NCI-H526 treated with DMSO at 0.1 percent for 48 hours (cell line): Measurements from ENCODE around the gene KCNIP4.
"Not testable (repeated sequence)": the region's sequence is repeated elsewhere in the genome, so short reads cannot be mapped to it uniquely, and the experiment has no call there.

Source experiments
- DNase-seq: peaks from one replicate; lab custom pipeline; 2025; lab: John Stamatoyannopoulos, UW

KCNIP4 gene

DNA sequence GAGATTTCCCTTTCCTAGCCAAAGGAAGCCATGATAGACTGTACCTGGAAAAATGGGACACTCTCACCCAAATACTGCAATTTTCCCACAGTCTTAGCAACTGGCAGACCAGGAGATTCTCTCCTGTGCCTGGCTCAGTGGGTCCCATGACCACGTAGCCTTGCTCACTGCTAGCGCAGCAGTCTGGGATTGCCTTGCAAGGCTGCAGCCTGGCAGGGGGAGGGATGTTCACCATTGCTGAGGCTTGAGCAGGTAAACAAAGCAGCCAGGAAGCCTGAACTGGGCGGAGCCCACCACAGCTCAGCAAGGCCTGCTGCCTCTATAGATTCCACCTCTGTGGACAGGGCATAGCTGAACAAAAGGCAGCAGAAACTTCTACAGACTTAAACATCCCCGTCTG, 596.2 kb downstream of the KCNIP4 start:
- DNase-seq, result not testable (repeated sequence)

DNA sequence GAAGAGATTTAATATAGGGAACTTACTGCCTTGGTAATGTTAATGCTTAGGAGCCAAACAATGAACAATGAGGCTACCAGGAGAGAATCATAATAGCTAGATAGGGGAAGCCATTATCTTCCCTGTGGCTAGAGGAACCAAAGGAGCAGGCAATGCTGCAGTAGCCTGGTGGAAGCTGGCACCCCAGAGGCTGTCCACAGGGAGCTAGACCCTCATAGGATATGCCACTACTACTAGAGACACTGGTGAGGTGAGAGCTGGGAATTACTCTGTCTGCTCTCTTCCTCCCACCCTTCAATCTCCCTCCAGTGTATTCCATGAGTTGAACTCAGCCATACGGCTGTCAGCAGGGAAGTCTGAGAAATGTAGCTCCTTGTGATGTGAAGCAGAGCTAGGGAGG, 601.4 kb downstream of the KCNIP4 start:
- no peak for DNase-seq

DNA sequence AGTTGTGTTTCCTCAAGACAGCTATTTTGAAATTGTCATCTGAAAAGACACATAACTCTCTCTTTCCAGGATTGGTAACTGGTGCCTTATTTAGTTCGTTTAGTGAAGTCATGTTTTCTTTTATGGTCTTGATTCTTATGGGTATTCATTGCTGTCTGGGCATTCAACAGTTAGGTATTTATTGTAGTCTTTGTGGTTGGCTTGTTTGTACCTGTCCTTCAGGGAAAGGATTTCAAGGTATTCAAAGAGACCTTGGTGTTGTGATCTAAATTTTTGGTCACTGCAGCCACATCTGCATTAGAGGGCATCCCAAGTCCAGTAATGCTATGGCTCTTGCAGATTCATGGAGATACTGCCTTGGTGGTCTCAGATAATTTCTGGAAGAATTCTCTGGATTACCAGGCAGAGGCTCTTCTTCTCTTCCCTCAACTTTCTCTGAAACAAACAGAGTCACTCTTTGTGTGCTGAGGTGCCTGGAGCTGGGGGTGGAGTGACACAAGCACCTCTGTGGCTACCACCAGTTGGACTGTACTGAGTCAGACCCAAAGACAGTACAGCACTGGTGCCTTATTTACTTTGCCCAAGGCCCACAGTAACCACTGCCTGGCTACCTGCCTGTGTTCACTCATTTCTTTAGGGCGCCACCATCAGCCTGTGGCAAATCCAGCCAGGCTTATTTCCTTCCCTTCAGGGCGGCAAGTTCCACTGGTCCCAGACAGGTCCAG, 620.4 kb downstream of the KCNIP4 start:
- no peak for DNase-seq

DNA sequence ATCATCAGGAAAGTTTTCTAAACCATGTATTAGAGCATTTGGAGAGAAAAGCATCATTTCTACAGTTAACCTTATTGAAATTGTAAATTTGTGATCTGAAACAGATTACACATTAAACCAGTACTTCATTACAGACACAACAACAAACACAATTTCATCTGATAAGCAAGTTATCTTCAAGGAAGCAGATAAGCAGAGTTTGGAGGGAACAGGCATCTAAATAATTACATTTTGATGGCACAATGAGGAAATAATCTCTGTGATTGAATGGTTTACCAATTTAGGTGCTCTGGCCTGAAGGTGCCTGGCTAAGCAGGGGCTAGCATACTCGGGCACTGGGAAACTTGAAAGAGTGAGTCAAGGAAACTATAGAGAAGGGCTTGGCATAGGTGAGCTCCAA, 628.5 kb downstream of the KCNIP4 start:
- no peak for DNase-seq

DNA sequence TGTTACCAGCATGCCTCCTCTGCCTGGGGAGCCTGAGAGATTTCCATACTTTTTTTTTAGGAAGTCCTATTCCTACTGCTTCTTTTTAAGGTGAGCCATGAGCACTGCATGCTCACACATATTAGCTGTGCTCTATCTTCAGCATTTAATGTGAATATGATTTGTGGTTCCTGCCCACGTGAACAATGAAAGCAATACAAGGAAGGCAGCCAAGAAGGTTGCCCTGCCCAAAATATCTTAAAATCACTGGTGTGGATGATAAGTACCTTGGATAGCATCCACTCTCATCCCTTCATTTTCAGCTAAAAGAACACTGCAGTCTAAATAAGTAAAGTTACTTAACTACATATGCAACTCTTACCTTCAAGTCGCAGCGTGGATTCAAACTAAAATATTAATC, 640.9 kb downstream of the KCNIP4 start:
- no peak for DNase-seq

DNA sequence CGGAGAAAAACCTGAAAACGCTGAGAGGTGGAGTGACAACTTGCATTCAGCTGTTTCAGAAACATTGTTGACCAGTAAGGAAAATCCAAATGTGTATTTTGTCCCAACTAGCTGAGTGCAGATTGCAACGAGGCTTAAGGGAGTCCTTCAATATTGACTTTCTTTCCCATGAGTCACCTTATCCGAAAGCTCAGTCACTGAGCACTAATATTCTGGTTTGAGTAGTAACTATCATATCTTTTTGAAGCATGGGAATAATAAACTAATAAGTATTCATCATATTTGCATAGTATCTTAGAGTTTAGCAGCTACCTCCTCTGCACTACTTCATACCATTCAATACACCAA, 644.1 kb downstream of the KCNIP4 start:
- no peak for DNase-seq

DNA sequence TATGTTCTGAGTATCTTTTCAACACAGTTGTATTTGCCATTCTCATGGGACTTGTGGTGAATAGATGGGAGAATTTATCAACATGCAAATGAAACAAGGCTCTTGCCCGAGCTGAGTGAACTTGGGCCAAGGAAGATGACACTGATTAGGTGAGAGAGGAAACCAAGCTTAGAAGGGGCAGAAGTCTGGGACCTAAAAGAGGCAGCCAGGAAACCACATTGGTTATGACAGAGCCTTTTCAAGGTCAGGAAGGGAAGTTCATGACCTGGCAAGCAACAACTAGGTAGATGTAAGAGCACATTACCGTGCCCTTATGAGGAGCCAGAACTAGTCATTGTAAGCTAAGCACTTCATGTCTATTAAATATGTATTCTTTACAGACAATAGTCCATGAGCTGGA, 658.0 kb downstream of the KCNIP4 start:
- DNase-seq, result no peak

DNA sequence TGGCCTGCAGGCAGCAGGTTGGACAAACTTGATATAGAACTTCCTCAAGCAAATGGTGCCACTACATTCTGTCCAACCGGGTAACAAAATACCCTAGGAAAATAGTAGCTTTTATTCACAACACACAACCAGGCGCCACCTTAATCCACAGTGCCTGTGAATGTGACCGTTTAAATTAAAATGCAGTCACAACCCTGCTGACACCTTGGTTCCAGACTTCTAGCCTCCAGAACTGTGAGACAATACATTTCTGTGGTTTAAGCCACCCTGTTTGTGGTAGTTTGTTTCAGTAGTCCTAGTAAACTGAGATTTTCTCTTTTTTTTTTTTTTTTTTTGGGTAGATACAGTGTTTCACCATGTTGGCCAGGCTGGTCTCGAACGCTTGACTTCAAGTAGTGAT, 672.5 kb downstream of the KCNIP4 start:
- no peak for DNase-seq

DNA sequence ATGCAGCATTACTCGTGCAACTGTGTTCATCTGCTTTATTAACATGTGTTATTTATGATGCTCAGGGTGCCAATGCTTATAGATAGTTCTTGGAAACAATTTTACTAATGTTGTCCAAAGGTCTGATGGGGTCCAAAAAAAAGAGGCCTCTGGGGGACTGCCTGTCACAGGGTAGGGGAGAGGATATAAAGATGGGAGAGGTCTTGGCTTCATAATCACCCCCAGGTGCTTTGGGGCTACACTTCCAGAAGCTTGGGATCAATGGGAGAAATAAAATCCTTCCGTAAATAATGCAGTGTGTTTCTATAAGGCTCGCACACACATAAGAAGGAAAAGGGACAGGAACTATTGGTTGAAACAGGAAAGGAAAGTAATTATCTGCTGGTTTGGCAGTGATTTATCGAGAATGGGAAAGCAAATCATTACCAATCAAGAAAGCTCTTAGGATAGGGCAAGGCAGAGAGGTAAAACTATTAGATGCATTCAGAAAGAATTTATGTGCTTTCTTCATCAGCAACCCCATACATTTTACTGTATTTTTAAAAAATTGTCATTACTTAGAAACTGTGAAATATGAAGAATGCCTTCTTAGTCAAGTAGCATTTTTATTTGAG, 677.0 kb downstream of the KCNIP4 start:
- no peak for DNase-seq

DNA sequence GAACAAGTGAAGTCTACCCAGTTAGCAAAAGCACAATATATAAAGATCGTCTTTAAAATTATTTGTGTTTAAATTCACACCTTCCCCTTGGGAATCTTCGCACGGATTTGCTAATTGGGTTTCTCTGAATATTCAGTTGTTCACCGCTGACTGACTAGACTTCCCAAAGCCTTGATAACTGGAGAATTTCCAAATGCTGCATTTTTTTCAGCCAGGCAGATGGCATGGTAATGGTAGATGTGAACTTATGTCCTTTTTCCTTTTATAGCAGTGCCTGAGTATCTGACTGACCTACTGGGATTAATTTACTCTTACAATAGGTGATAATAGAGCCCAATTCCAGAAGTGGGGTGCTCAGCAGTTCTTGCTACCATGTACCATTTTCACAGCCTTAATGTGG, 700.2 kb downstream of the KCNIP4 start:
- no peak for DNase-seq

DNA sequence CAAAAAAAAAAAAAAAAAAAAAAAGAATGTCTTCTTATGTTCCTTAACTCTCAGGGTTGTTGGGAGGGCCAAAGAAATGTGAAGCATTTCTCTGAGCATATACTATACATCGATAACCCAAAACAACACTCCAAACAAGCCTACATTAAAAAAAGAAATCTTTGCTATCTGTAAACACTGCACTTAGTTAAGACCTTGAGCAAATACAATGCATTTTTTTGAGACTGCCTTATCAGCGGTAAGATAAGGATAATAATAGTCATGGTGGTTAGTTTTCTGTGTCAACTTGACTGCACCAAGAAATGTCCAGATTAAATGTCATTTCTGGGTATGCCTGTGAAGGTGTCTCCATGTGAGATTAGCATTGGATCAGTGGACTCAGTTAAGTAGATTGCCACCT, 706.4 kb downstream of the KCNIP4 start:
- DNase-seq, result no peak

DNA sequence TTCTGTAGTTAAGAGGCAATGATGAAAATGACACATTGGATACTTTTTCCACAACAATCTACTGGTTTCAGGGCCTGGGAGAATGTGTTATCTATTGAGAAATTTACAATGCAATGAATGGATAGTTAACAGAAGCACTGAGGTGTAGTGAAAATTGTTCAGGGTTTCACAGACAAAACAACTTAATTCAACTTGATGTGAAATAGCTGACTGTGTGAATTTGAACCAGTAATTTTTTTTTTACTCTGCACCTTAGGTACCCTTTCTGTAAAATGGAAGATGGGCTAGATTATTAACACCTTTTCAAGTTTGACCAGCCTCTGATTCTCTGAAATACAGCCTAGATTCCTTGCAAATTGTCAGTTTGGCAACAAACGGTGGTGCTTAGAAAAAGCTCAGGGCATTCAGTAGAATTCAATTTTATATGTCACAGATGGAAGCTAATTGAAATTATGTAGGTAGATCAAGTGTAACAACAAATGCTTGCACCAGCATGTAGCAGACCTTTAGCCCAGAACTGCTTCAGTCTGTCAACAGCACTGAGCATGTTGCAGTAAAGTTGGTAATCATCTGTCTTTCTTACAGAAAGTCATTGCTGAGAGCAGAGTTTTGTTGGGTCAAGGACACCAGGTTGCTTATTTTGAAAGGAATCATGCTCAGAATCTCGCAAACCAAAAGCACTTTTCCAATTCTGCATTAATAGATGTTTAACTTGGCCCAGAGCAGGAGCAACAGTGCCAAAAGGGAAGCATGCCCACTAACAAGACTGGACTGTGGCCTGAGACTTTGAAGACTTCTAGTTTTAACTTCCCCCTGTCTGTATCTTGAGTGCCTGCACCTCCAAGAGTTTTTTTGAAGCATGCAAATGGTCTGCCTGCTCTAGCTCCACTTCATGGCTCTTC, 721.7 kb downstream of the KCNIP4 start:
- DNase-seq, result no peak

DNA sequence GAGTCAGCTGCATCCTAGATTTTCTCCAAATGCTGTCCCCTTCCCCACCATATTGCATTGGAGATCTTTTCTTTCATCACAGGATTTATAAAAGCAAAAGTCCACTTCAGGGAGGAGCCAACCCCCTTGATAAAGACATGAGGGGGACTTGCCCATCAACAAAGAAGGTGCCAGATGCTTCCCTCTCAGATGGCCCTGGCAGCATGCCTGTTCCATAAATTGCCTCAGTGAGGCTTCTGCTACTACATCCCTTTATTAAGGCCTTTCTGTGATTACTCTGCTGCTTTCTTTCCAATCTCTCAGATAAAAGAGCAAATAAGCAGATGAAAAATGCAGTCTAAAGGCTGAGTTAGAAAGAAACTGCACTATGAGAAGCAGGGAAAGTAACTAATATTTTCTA, 736.7 kb downstream of the KCNIP4 start:
- no peak for DNase-seq

DNA sequence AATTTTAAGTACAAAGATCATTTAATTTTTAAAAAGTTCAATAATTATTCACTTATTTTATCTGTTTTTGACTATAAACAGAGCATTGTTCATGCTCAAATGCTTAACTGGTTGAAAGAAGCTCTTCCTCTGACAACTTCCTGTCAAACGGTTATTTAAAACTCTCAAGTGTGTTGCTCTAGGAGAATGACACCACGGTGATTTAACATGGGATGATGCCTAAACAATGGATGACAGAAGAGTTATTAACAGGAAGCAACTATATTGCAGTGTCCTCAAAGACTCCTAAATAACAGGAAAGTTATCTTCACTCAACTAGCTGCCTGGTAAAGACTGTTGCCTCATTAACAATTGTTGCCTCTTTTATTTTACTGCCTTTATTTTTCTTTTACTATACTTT, 738.7 kb downstream of the KCNIP4 start:
- no peak for DNase-seq

DNA sequence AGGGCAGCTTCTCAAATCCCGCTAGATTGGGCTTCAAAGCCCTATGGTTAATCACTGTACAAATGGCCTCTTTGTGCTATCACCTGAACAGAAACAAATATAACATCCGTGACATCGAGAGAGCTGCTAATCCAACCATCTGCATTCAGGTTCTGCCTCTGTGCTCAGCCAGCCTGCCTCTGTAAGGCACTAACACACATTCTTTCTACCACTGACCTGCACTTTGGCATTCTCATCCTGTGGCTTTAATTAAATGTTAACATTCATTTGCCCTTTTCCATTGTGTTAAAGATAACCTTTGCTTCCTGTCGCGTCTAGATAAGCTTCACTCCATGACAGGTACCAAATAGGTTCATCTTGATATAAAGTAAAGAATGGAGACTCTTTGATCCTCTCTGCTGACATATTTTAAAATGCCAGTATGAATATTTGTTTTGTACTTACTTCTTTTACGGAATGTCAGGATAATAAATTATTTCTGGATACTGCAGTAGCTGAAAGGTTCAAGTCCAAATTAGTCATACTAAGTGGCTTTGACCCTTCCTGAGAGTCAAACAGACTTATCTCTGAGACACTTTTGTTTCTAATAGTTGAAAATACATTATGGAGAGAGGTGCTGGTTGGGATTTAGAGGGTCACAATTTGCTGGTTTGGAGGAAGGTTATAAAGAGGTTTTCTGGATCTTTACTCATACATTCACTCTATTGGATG, 742.6 kb downstream of the KCNIP4 start:
- no peak for DNase-seq

DNA sequence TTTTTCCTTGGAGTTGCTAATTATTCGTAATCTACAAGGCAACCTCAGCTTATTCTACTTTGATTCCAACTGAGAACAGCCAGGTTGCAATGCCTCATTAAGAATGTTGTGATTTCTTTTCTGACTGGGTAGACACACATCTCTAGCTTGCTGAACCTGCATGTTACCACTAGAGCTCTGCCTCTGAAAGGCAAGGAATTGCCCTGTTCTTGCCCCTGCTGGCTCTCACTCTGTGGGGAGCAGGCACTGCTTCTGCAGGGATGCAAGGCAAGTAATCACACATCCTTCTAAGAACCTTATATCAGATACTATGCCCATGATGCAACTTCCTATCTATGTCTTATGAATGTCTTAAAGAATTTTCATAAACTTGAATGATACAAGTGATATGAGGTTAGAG, 745.2 kb downstream of the KCNIP4 start:
- no peak for DNase-seq

DNA sequence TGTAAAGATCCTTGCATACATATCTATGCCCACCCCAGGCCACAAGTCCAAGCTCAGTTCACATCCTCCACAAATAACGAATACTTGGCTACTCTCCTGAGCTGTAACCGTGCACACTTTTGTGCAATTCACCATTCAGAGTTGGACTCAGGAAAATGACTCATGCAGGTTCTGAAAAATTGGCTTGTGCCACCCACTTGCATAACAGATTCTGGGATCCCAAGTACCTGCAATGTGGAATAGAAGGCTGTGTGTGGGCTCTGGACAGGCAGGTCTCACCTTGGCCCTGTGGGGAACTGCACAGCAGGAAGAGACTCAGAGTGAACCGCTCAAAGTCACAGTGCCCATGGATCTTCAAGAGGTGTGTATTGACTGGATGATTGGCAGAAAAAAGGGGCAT, 745.6 kb downstream of the KCNIP4 start:
- no peak for DNase-seq

DNA sequence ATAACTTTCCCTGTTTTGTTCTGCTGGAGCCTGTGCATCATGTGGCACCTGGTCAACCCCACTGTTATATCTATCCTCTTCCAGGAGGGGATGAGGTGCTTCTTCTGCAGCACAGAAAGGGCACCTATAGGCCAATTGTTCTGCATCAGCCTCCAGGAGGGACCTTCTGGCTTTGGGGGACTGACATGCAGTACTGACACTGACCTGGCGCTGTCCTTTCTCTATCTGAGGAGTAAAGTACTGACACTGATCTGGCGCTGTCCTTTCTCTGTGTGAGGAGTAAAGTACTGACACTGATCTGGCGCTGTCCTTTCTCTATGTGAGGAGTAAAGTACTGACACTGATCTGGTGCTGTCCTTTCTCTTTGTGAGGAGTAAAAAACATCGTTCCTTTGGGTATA, 749.9 kb downstream of the KCNIP4 start:
- DNase-seq, result no peak

DNA sequence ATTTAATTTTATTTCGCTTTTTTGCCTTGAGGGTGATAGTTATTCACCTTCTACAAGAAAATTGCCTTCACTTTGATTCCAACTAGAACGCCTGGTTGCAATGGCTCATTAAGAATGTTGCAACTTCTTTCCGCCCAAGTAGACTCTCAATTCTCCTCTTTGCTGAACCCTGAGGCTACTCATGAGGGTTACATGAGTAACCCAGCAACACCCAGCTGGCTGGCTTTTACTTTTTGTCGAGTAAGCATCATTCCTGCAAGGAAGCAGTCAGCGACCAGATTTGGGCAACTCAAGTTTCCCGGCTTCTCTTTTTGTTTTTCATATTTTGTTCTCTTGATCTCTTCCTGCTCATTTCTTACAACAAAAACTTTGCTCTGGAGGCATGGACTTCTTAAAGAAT, 752.9 kb downstream of the KCNIP4 start:
- DNase-seq, result no peak

DNA sequence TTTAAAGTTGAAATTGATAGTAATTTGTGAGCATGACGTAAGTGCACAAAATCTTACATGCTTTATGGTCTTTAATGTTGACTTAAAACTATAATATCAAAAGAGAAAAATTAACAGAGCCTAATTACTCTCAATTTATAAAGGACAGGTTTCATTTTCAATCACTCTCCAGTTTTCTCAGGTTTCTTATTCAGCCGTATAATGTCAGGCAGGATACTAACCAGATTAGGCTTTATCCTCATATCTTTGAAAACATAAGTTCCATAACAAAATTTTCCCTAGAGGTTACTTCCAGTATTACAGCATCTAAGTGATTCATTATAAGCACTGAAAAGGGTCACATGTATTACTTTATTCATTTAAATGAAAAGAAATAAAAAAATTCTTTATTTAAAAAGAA, 756.2 kb downstream of the KCNIP4 start:
- no peak for DNase-seq

DNA sequence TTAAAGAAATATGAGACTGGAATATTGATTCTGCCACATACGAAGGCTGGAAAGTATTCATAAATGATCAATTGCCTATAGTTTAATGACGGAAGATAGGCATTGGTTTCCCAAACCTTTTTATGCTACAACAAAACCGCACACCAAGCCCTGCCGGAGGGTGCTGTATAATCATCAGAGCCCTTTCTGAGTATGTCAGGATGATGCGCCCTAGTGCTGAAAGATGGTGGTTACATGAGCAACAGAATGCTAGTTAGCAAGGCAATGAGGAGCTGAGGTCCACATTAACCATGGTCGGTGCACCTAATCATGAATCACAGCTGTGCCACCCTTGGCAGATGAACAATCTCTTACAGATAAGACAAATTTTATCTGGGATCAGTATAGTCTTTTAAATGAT, 757.3 kb downstream of the KCNIP4 start:
- DNase-seq, result no peak

DNA sequence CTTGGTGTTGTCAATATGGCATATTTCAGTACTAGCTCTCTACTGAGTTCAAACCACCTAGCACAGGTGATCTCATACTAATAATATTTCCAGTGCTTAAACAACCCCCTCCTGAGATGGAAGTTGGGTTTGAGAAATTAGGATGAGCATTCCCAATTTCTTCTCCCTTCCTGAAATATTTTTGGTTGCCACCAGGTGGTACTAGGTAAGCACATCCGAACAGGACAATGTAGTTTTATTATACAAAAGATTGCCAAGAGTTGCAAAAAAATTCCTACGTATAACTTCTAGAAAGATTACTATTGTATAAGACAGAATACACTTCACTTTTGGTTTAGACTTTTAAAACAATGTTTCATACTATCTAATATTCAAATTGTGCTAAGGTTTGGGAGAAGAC, 763.8 kb downstream of the KCNIP4 start:
- DNase-seq, result no peak

DNA sequence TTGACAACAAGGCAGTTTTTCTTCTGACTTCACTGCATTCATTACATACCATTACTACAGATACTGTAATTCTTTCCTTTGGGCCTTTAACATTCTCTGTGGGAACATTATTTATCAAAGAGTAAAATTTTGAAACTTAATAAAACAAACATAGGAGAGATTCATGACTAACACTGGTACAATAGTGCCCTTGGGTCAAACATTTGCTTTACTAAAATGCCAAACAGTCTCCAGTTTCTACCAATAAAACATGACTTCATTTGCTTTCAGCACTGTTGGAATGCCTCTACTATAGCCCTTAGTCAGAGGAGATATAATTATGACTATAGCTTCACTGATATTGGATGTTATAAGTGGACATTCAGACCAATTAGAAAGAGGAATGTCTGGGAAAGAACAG, 766.9 kb downstream of the KCNIP4 start:
- DNase-seq, result no peak
